CD14-positive monocyte (primary cell): Measurements from ENCODE around the gene SIGLEC9. TPM values are rescaled to one million over a fixed set of nuclear protein-coding genes. Genes with fewer than 3 reads are reported as not detected.

Experiments used
- DNase-seq, 3 donors: peaks; one replicate each; pipeline ENCODE4 v3.0.0-alpha.2; 2011 to 2022
- H2AFZ ChIP-seq: 2 replicates; pipeline ENCODE4 v1.6.0; 2012; ENCODE audit warnings: mild to moderate bottlenecking, low read depth, low read length, inconsistent platforms; ENCODE audit not compliant: insufficient read depth, poor library complexity, severe bottlenecking
- H3K27ac ChIP-seq, 2 donors: 1 replicate in 1 of 2; 2 replicates in 1 of 2; pipeline ENCODE4 v1.5.1; 2012 to 2013; ENCODE audit warnings: low read length in 2 of 2, control low read depth in 1 of 2, inconsistent platforms in 1 of 2, low read depth in 1 of 2, mild to moderate bottlenecking in 1 of 2
- H3K27me3 ChIP-seq, 2 donors: one replicate each; pipeline versions ENCODE4 v1.6.0 to v1.6.1; 2011 to 2013; ENCODE audit warnings: low read length in 2 of 2; ENCODE audit not compliant: control insufficient read depth in 2 of 2, insufficient read depth in 2 of 2
- H3K36me3 ChIP-seq, 2 donors: replicated peaks in 1 of 2; 1 replicate in 1 of 2; 2 replicates in 1 of 2; pipeline versions ENCODE4 v1.5.1 to v1.6.1; 2012 to 2013; ENCODE audit warnings: low read length in 2 of 2, control low read depth in 1 of 2, inconsistent platforms in 1 of 2, mild to moderate bottlenecking in 1 of 2; ENCODE audit not compliant: insufficient read depth in 2 of 2, control insufficient read depth in 1 of 2
- H3K4me1 ChIP-seq, 2 donors: 1 replicate in 1 of 2; 2 replicates in 1 of 2; pipeline versions ENCODE4 v1.5.1 to v1.6.1; 2012 to 2013; ENCODE audit warnings: low read length in 2 of 2, control low read depth in 1 of 2, inconsistent platforms in 1 of 2, mild to moderate bottlenecking in 1 of 2, moderate library complexity in 1 of 2; ENCODE audit not compliant: insufficient read depth in 2 of 2, control insufficient read depth in 1 of 2
- H3K4me2 ChIP-seq: replicated peaks from 2 replicates; pipeline ENCODE3; 2012; ENCODE audit warnings: low read length, moderate library complexity, mild to moderate bottlenecking; ENCODE audit not compliant: poor library complexity, severe bottlenecking; ENCODE audit errors: extremely low read depth
- H3K4me3 ChIP-seq, 3 experiments: fragments of 200-600 bp in 1 of 3; sonication (generic) in 1 of 3; replicated peaks in 1 of 3; 1 replicate in 2 of 3; 2 replicates in 1 of 3; pipeline ENCODE4 v1.5.1; 2011 to 2013; ENCODE audit warnings: low read length in 3 of 3, mild to moderate bottlenecking in 3 of 3, control low read depth in 2 of 3, low read depth in 2 of 3, inconsistent platforms in 1 of 3, moderate library complexity in 1 of 3
- H3K79me2 ChIP-seq: 2 replicates; pipeline ENCODE4 v1.6.0; 2012; ENCODE audit warnings: mild to moderate bottlenecking, control low read depth, inconsistent platforms, low read length, moderate library complexity; ENCODE audit not compliant: insufficient read depth
- H3K9ac ChIP-seq: 2 replicates; pipeline ENCODE4 v1.6.0; 2017; ENCODE audit warnings: low read length, mild to moderate bottlenecking; ENCODE audit not compliant: insufficient read depth, poor library complexity, severe bottlenecking
- H3K9me3 ChIP-seq, 2 donors: replicated peaks in 1 of 2; 1 replicate in 1 of 2; 2 replicates in 1 of 2; pipeline versions ENCODE4 v1.5.1 to v1.6.1; 2012 to 2013; ENCODE audit warnings: low read length in 2 of 2, control low read depth in 1 of 2; ENCODE audit not compliant: control insufficient read depth in 1 of 2, insufficient read depth in 1 of 2
- H4K20me1 ChIP-seq: 2 replicates; pipeline ENCODE4 v1.6.0; 2012; ENCODE audit warnings: mild to moderate bottlenecking, low read length, control low read depth, moderate library complexity; ENCODE audit not compliant: insufficient read depth
- H3K27ac Mint-ChIP-seq, 7 donors: one replicate each; pipeline ENCODE4 v1.8.0; 2020; ENCODE audit warnings: mild to moderate bottlenecking in 7 of 7, mixed read lengths in 7 of 7, moderate library complexity in 6 of 7, inconsistent platforms in 2 of 7
- H3K27me3 Mint-ChIP-seq, 3 donors: one replicate each; pipeline ENCODE4 v1.8.0; 2021 to 2022; ENCODE audit warnings: low read depth in 3 of 3, mild to moderate bottlenecking in 3 of 3, mixed read lengths in 3 of 3, moderate library complexity in 3 of 3, inconsistent platforms in 1 of 3
- H3K36me3 Mint-ChIP-seq, 2 donors: one replicate each; pipeline ENCODE4 v1.8.0; 2020; ENCODE audit warnings: mixed read lengths in 2 of 2, inconsistent platforms in 1 of 2, mild to moderate bottlenecking in 1 of 2
- H3K4me1 Mint-ChIP-seq: one replicate; pipeline ENCODE4 v1.8.0; 2020; ENCODE audit warnings: mild to moderate bottlenecking, mixed read lengths
- H3K4me3 Mint-ChIP-seq, 2 donors: one replicate each; pipeline ENCODE4 v1.8.0; 2020; ENCODE audit warnings: mild to moderate bottlenecking in 2 of 2, mixed read lengths in 2 of 2, moderate library complexity in 1 of 2
- H3K9me3 Mint-ChIP-seq, 7 donors: one replicate each; pipeline ENCODE4 v1.8.0; 2020 to 2022; ENCODE audit warnings: mixed read lengths in 7 of 7, mild to moderate bottlenecking in 6 of 7, moderate library complexity in 6 of 7, inconsistent platforms in 2 of 7
- WGBS: methylation state at CpG from one replicate; pipeline ENCODE4 v1.1.5; 2013; ENCODE audit warnings: missing lambda C conversion rate; ENCODE audit not compliant: insufficient coverage; 5-methylcytosine and 5-hydroxymethylcytosine counted together
- intact Hi-C, 2 donors: fragments of 100-400 bp; cut with micrococcal nuclease; formaldehyde crosslinking; loops; one replicate each; pipeline versions ENCODE4 v1.15.0 to v1.15.1; 2023
- polyA plus RNA-seq, 3 donors: library from polyadenylated mRNA; depleted of rRNA in 1 of 3; unstranded in 2 of 3; stranded (reverse) in 1 of 3; fragments of 300-500 nt in 2 of 3; fragments of >200 nt in 1 of 3; fragmentation: Illumina TruSeq in 2 of 3; gene quantifications; 1 replicate in 2 of 3; 2 replicates in 1 of 3; pipeline ENCODE4 v1.2.3, GENCODE V29; 2012 to 2021
- TF ChIP-seq, protein P1 (sequence below): fragments of 200-600 bp; IDR thresholded peaks from one replicate; pipeline ENCODE4 v1.8.0; 2022; ENCODE audit warnings: antibody characterized with exemption, mild to moderate bottlenecking

The SIGLEC9 gene
- polyA plus RNA-seq, 3 donors, result 87.5 to 137 (median 133) TPM

GRCh38 chr19:51131780-51132680, 7.3 kb downstream of the SIGLEC9 start:
- intact Hi-C loops, result no loop called here
- 14% methylated on average over 16 of the region's 24 CpGs for WGBS
- TF ChIP-seq, protein P1, sequence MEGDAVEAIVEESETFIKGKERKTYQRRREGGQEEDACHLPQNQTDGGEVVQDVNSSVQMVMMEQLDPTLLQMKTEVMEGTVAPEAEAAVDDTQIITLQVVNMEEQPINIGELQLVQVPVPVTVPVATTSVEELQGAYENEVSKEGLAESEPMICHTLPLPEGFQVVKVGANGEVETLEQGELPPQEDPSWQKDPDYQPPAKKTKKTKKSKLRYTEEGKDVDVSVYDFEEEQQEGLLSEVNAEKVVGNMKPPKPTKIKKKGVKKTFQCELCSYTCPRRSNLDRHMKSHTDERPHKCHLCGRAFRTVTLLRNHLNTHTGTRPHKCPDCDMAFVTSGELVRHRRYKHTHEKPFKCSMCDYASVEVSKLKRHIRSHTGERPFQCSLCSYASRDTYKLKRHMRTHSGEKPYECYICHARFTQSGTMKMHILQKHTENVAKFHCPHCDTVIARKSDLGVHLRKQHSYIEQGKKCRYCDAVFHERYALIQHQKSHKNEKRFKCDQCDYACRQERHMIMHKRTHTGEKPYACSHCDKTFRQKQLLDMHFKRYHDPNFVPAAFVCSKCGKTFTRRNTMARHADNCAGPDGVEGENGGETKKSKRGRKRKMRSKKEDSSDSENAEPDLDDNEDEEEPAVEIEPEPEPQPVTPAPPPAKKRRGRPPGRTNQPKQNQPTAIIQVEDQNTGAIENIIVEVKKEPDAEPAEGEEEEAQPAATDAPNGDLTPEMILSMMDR, result peak; percentile 34
- Histone ChIP-seq H3K4me1 (peaks cover 92 to 96% of the 10 kb centered on the region in 2 donors), H4K20me1 (peaks cover 21% of the 10 kb centered on the region), H3K27me3 (no peaks in the 10 kb centered on the region), H3K27ac (peak overlapping the region; percentile 59 to 88), H3K4me3 (peak overlapping the region in 2 of 3 experiments; percentile 15 to 72), H2AFZ (no peak overlapping the region), H3K9ac (peak overlapping the region; percentile 33), H3K9me3 (no peaks in the 10 kb centered on the region), H3K36me3 (peaks cover 33 to 37% of the 10 kb centered on the region in 2 donors), H3K79me2 (peaks cover 74% of the 10 kb centered on the region), H3K4me2 (peak overlapping the region; percentile 73)
- Mint-ChIP-seq H3K4me3 (peak overlapping the region; percentile 73 to 87), H3K36me3 (peaks cover 53 to 66% of the 10 kb centered on the region in 2 donors), H3K27ac (peak overlapping the region; percentile 95 to 99 (median 96)), H3K27me3 (peaks cover 0 to 1% (median 0%) of the 10 kb centered on the region in 3 donors), H3K9me3 (peaks cover 0 to 2% (median 0%) of the 10 kb centered on the region in 7 donors), H3K4me1 (peaks cover 86% of the 10 kb centered on the region)
- DNase-seq, result peak; percentile 61 to 68 (median 62)

DNA sequence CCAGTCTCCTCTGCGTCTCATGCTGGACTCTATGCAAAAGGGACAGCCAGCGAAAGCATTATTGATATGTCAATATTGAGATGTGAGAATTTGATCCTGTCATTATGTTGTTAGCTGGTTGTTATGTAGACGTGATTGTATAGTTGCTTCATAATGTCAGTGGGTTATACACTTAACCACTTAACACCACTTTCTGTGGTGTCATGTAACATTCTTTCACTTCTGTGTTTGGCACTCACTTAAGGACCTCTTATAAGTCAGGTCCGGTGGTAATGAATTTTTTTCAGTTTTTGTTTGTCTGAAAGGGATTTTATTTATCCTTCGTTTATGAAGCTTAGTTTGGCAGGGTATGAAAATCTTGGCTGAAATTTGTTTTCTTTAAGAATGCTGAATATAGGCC, 10.3 kb downstream of the SIGLEC9 start:
- peaks cover 0 to 2% (median 0%) of the 10 kb centered on the region in 7 donors for H3K9me3 Mint-ChIP-seq
- Histone ChIP-seq H4K20me1 (peaks cover 3% of the 10 kb centered on the region), H3K4me2 (peak overlapping the region; percentile 76), H3K79me2 (peaks cover 54% of the 10 kb centered on the region), H2AFZ (no peak overlapping the region), H3K36me3 (peaks cover 10 to 17% of the 10 kb centered on the region in 2 donors), H3K4me1 (peaks cover 93 to 96% of the 10 kb centered on the region in 2 donors), H3K27ac (peak overlapping the region in 1 of 2 donors; percentile 99), H3K9ac (no peak overlapping the region), H3K9me3 (no peaks in the 10 kb centered on the region), H3K4me3 (peak overlapping the region in 1 of 3 experiments; percentile 72), H3K27me3 (no peaks in the 10 kb centered on the region)
- peaks cover 40 to 61% of the 10 kb centered on the region in 2 donors for H3K36me3 Mint-ChIP-seq
- H3K4me1 Mint-ChIP-seq, result peaks cover 87% of the 10 kb centered on the region
- no peaks in the 10 kb centered on the region for H3K27me3 Mint-ChIP-seq
- peak overlapping the region; percentile 90 to 100 (median 100) for H3K27ac Mint-ChIP-seq
- WGBS, result no CpG with 5 or more reads among the region's 5 CpGs
- TF ChIP-seq, protein P1, result no peak
- DNase-seq, result peak in 2 of 3 donors; percentile 57 to 73
- intact Hi-C loops, result no loop called here
- peak overlapping the region in 1 of 2 donors; percentile 33 for H3K4me3 Mint-ChIP-seq
